Natural killer cell (primary cell): ENCODE data around the gene IGF2BP2. TPM values are rescaled to one million over a fixed set of nuclear protein-coding genes. Genes with fewer than 3 reads are reported as not detected.

Experiments
- ATAC-seq, 3 donors: fragments of 150-1000 bp in 2 of 3; fragments of 200-7000 bp in 1 of 3; cut with Tn5 transposase; 1 replicate in 1 of 3; 2 replicates in 2 of 3; pipeline ENCODE4 v1.10.0; 2021; ENCODE audit warnings: mild to moderate bottlenecking in 2 of 3, moderate library complexity in 2 of 3
- DNase-seq, 2 donors: peaks; one replicate each; pipeline versions ENCODE4 v3.0.0 to v3.0.0-alpha.2; 2013 to 2021; ENCODE audit warnings: mixed read lengths in 1 of 2
- H3K27ac ChIP-seq: one replicate; pipeline ENCODE4 v1.5.1; 2013; ENCODE audit warnings: mild to moderate bottlenecking, low read length
- H3K27me3 ChIP-seq: one replicate; pipeline ENCODE4 v1.6.1; 2013; ENCODE audit warnings: low read length; ENCODE audit not compliant: control insufficient read depth, insufficient read depth
- H3K36me3 ChIP-seq: one replicate; pipeline ENCODE4 v1.6.1; 2013; ENCODE audit warnings: low read length; ENCODE audit not compliant: control insufficient read depth, insufficient read depth
- H3K4me1 ChIP-seq: one replicate; pipeline ENCODE4 v1.6.1; 2013; ENCODE audit warnings: low read length; ENCODE audit not compliant: control insufficient read depth, insufficient read depth
- H3K4me3 ChIP-seq: one replicate; pipeline ENCODE4 v1.5.1; 2013; ENCODE audit warnings: low read length
- H3K9me3 ChIP-seq: one replicate; pipeline ENCODE4 v1.6.1; 2013; ENCODE audit warnings: low read length; ENCODE audit not compliant: control insufficient read depth, insufficient read depth
- H3K27ac Mint-ChIP-seq, 2 donors: one replicate each; pipeline ENCODE4 v1.8.0; 2022; ENCODE audit warnings: mild to moderate bottlenecking in 2 of 2, mixed read lengths in 2 of 2, moderate library complexity in 1 of 2
- H3K27me3 Mint-ChIP-seq, 2 donors: one replicate each; pipeline ENCODE4 v1.8.0; 2022; ENCODE audit warnings: low read depth in 2 of 2, mixed read lengths in 2 of 2
- H3K36me3 Mint-ChIP-seq: one replicate; pipeline ENCODE4 v1.8.0; 2022; ENCODE audit warnings: mixed read lengths
- H3K4me1 Mint-ChIP-seq, 2 donors: one replicate each; pipeline ENCODE4 v1.8.0; 2022; ENCODE audit warnings: mixed read lengths in 2 of 2
- H3K4me3 Mint-ChIP-seq: one replicate; pipeline ENCODE4 v1.8.0; 2022; ENCODE audit warnings: mild to moderate bottlenecking, moderate library complexity, mixed read lengths
- H3K9me3 Mint-ChIP-seq, 2 donors: one replicate each; pipeline ENCODE4 v1.8.0; 2022; ENCODE audit warnings: mixed read lengths in 2 of 2
- CTCF ChIP-seq: fragments of 200-600 bp; IDR thresholded peaks from one replicate; pipeline ENCODE4 v1.8.0; 2022; ENCODE audit warnings: antibody characterized with exemption
- WGBS: methylation state at CpG from one replicate; pipeline ENCODE4 v1.1.7; 2013; ENCODE audit warnings: missing lambda C conversion rate; ENCODE audit not compliant: insufficient coverage; 5-methylcytosine and 5-hydroxymethylcytosine counted together
- intact Hi-C: fragments of 100-400 bp; cut with micrococcal nuclease; formaldehyde crosslinking; loops from one replicate; pipeline ENCODE4 v1.14.2; 2022
- total RNA-seq, 4 donors: library from RNA; stranded (reverse); fragments of 120-200 nt in 1 of 4; gene quantifications; one replicate each; pipeline versions ENCODE4 v1.2.3 to v1.2.4, GENCODE V29; 2013 to 2022

IGF2BP2 gene
- total RNA-seq, 3 donors from 2014 or later (not counting 1 experiment from before 2014, with no cell fraction given) = 4.2 to 16.8 (median 8.8) TPM

- intact Hi-C loops = no loop called here
- Histone ChIP-seq H3K4me3 (no peak overlapping the region), H3K4me1 (no peaks in the 10 kb centered on the region), H3K27ac (no peak overlapping the region), H3K27me3 (no peaks in the 10 kb centered on the region), H3K36me3 (no peaks in the 10 kb centered on the region), H3K9me3 (no peaks in the 10 kb centered on the region)
- Mint-ChIP-seq H3K4me3 (no peak overlapping the region), H3K27ac (no peak overlapping the region), H3K4me1 (peaks cover 0 to 5% of the 10 kb centered on the region in 2 donors), H3K9me3 (no peaks in the 10 kb centered on the region), H3K36me3 (no peaks in the 10 kb centered on the region), H3K27me3 (no peaks in the 10 kb centered on the region)
- DNase-seq = peak in 1 of 2 donors; percentile 9
- ATAC-seq = no peak
- TF ChIP-seq CTCF = no peak
- 80% methylated on average over 10 of the region's 10 CpGs for WGBS
Measured at GRCh38 chr3:185733980-185734724, 90.7 kb downstream of the IGF2BP2 start.

DNA sequence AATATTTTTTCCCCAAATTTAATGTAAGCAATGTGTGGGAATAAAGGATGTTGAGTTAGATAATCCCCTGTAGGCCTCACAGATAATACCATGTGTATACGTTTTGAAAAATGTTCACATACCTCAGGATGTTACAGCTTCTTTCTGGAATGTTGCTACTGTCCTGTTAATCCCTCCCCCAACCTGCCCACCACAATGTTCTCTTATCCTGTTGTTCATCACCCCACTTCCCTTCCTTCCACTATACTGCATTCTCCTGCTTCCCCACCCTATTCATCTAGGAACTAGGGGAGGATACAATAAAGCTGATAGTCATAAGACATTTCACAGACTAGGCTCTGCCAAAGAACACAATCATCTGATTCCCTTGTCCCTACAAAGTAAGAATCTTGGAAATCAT, 92.1 kb downstream of the IGF2BP2 start:
- Histone ChIP-seq H3K27me3 (no peaks in the 10 kb centered on the region), H3K36me3 (no peaks in the 10 kb centered on the region), H3K27ac (no peak overlapping the region), H3K4me1 (no peaks in the 10 kb centered on the region), H3K9me3 (no peaks in the 10 kb centered on the region), H3K4me3 (no peak overlapping the region)
- peaks cover 0 to 5% of the 10 kb centered on the region in 2 donors for H3K4me1 Mint-ChIP-seq
- H3K27me3 Mint-ChIP-seq = no peaks in the 10 kb centered on the region
- DNase-seq = no peak
- no peak overlapping the region for H3K4me3 Mint-ChIP-seq
- ATAC-seq = no peak
- H3K36me3 Mint-ChIP-seq = no peaks in the 10 kb centered on the region
- H3K9me3 Mint-ChIP-seq = no peaks in the 10 kb centered on the region
- TF ChIP-seq CTCF = no peak
- WGBS = 79% methylated on average over 1 of the region's 1 CpG
- H3K27ac Mint-ChIP-seq = no peak overlapping the region
- intact Hi-C loops = no loop called here

DNA sequence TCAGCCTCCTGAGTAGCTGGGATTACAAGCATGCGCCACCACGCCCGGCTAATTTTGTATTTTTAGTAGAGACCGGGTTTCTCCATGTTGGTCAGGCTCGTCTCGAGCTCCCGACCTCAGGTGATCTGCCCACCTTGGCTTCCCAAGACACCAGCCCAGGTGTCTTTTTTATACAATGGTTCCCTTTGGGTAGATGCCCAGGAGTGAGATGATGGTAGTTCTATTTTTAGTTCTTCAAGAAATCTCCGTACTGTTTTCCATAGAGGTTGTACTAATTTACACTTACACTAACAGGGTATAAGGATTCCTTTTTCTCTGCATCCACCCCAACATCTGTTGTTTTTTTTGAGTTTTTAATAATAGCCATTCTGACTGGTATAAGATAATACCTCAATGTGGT, 94.3 kb downstream of the IGF2BP2 start:
- Mint-ChIP-seq H3K4me3 (no peak overlapping the region), H3K27ac (no peak overlapping the region), H3K36me3 (no peaks in the 10 kb centered on the region), H3K9me3 (no peaks in the 10 kb centered on the region), H3K27me3 (no peaks in the 10 kb centered on the region), H3K4me1 (peaks cover 0 to 5% of the 10 kb centered on the region in 2 donors)
- no peak overlapping the region for H3K27ac ChIP-seq
- no peak for TF ChIP-seq CTCF
- no peaks in the 10 kb centered on the region for H3K36me3 ChIP-seq
- ATAC-seq (no peak), DNase-seq (no peak)
- no peak overlapping the region for H3K4me3 ChIP-seq
- H3K4me1 ChIP-seq = no peaks in the 10 kb centered on the region
- no peaks in the 10 kb centered on the region for H3K27me3 ChIP-seq
- intact Hi-C loops = no loop called here
- no peaks in the 10 kb centered on the region for H3K9me3 ChIP-seq
- 96% methylated on average over 7 of the region's 8 CpGs for WGBS
